Caco-2 (cell line): ENCODE measurements around the gene RAI1. TPM values are rescaled to one million over a fixed set of nuclear protein-coding genes. Genes with fewer than 3 reads are reported as not detected.
A peak's percentile ranks its signal among the peaks of the same experiment; 100 is the strongest.

Experiments
- BruUV-seq: library from RNA; stranded (reverse); fragments of 400-500 nt; replicated peaks from 2 replicates; lab custom pipeline; 2021; lab: Mats Ljungman, UMichigan
- CTCF ChIA-PET: fragments of 300-600 bp; sonication (Branson Sonifier 250); formaldehyde crosslinking; loops from one replicate; lab custom pipeline; 2022; ENCODE audit warnings: antibody characterized with exemption; lab: Charles Lee
- POLR2A ChIA-PET: fragments of 300-600 bp; sonication (Branson Sonifier 250); formaldehyde crosslinking; loops from one replicate; lab custom pipeline; 2022; ENCODE audit warnings: antibody characterized with exemption; lab: Charles Lee
- DNase-seq, 2 experiments: peaks; one replicate each; pipeline versions ENCODE4 v3.0.0 to v3.0.0-alpha.2; 2020 to 2022
- H3K27me3 ChIP-seq: replicated peaks from 2 replicates; pipeline ENCODE4 v1.6.0; 2011; ENCODE audit warnings: low read length; ENCODE audit not compliant: control insufficient read depth, insufficient read depth
- H3K36me3 ChIP-seq: 2 replicates; pipeline ENCODE4 v1.5.1; 2011; ENCODE audit warnings: low read length; ENCODE audit not compliant: control insufficient read depth, insufficient read depth
- H3K4me1 ChIP-seq: fragments of 250-450 bp; sonication (Bioruptor Pico); 2 replicates; pipeline ENCODE4 v1.5.1; 2020; ENCODE audit warnings: mild to moderate bottlenecking
- H3K4me3 ChIP-seq: 2 replicates; pipeline ENCODE4 v1.5.1; 2011; ENCODE audit warnings: low read depth, mild to moderate bottlenecking, control low read depth, low read length
- H3K9me3 ChIP-seq: fragments of 250-450 bp; sonication (Bioruptor Pico); 2 replicates; pipeline ENCODE4 v1.5.1; 2020; ENCODE audit warnings: mild to moderate bottlenecking, moderate library complexity
- H3K27ac Mint-ChIP-seq: one replicate; pipeline ENCODE4 v1.8.0; 2022; ENCODE audit warnings: mixed read lengths; ENCODE audit not compliant: unreplicated experiment
- H3K27me3 Mint-ChIP-seq: one replicate; pipeline ENCODE4 v1.8.0; 2022; ENCODE audit warnings: mixed read lengths; ENCODE audit not compliant: insufficient read depth, unreplicated experiment
- H3K36me3 Mint-ChIP-seq: one replicate; pipeline ENCODE4 v1.8.0; 2022; ENCODE audit warnings: mild to moderate bottlenecking, mixed read lengths; ENCODE audit not compliant: insufficient read depth, unreplicated experiment
- H3K4me1 Mint-ChIP-seq: one replicate; pipeline ENCODE4 v1.8.0; 2022; ENCODE audit warnings: low read depth, mixed read lengths; ENCODE audit not compliant: unreplicated experiment
- H3K4me3 Mint-ChIP-seq: one replicate; pipeline ENCODE4 v1.8.0; 2022; ENCODE audit warnings: mild to moderate bottlenecking, moderate library complexity, mixed read lengths; ENCODE audit not compliant: unreplicated experiment
- H3K9me3 Mint-ChIP-seq: one replicate; pipeline ENCODE4 v1.8.0; 2022; ENCODE audit warnings: mixed read lengths; ENCODE audit not compliant: unreplicated experiment
- CTCF ChIP-seq, 2 experiments: fragments of 200-600 bp in 1 of 2; IDR thresholded peaks; 1 replicate in 1 of 2; 2 replicates in 1 of 2; pipeline versions ENCODE4 v1.5.1 to v1.8.0; 2011 to 2022; ENCODE audit warnings: antibody characterized with exemption in 1 of 2, control low read depth in 1 of 2, inconsistent platforms in 1 of 2, low read depth in 1 of 2, low read length in 1 of 2, mild to moderate bottlenecking in 1 of 2, moderate library complexity in 1 of 2; ENCODE audit not compliant: insufficient read depth in 1 of 2, severe bottlenecking in 1 of 2, unreplicated experiment in 1 of 2
- intact Hi-C: fragments of 100-400 bp; cut with micrococcal nuclease; formaldehyde crosslinking; loops from one replicate; pipeline ENCODE4 v1.10.0; 2022; ENCODE audit not compliant: unreplicated experiment
- total RNA-seq: library from RNA; stranded (reverse); gene quantifications from 2 replicates; pipeline ENCODE4 v1.2.3, GENCODE V29; 2022

RAI1 gene
- total RNA-seq, 1 experiment from 2014 or later: 44.3 TPM

- H3K4me3 Mint-ChIP-seq: peak overlapping the region; percentile 62
- no TSS peak for BruUV-seq
- Histone ChIP-seq H3K36me3 (no peaks in the 10 kb centered on the region), H3K27me3 (no peaks in the 10 kb centered on the region), H3K4me3 (no peak overlapping the region), H3K9me3 (no peaks in the 10 kb centered on the region), H3K4me1 (peaks cover 9% of the 10 kb centered on the region; the same call in 1 of the 2 replicates)
- no peak for DNase-seq
- H3K27ac Mint-ChIP-seq: peak overlapping the region; percentile 69
- TF ChIP-seq CTCF (IDR thresholded peaks at IDR 0.05; ENCODE audit: insufficient read depth in 1 of 2, low read depth in 1 of 2, low read length in 1 of 2, severe bottlenecking in 1 of 2, unreplicated experiment in 1 of 2): no peak
- POLR2A ChIA-PET: no interaction called here
- no peaks in the 10 kb centered on the region for H3K4me1 Mint-ChIP-seq
- no peaks in the 10 kb centered on the region for H3K9me3 Mint-ChIP-seq
- intact Hi-C loops: no loop called here
- CTCF ChIA-PET: no interaction called here
- H3K36me3 Mint-ChIP-seq: peaks cover 20% of the 10 kb centered on the region
- no peaks in the 10 kb centered on the region for H3K27me3 Mint-ChIP-seq
Observed at GRCh38 chr17:17751489-17752088, 70.3 kb downstream of the RAI1 start.

- Mint-ChIP-seq H3K4me1 (no peaks in the 10 kb centered on the region), H3K27ac (peak overlapping the region; percentile 83), H3K27me3 (no peaks in the 10 kb centered on the region), H3K9me3 (no peaks in the 10 kb centered on the region), H3K4me3 (peak overlapping the region; percentile 62), H3K36me3 (peaks cover 24% of the 10 kb centered on the region)
- BruUV-seq: no TSS peak
- peak in 1 of 2 experiments; percentile 7 for TF ChIP-seq CTCF (IDR thresholded peaks at IDR 0.05; ENCODE audit: insufficient read depth in 1 of 2, low read depth in 1 of 2, low read length in 1 of 2, severe bottlenecking in 1 of 2, unreplicated experiment in 1 of 2)
- peaks cover 9% of the 10 kb centered on the region; the same call in 1 of the 2 replicates for H3K4me1 ChIP-seq
- intact Hi-C loops: no loop called here
- H3K4me3 ChIP-seq: peak overlapping the region; percentile 32
- no peaks in the 10 kb centered on the region for H3K27me3 ChIP-seq
- ChIA-PET CTCF (no interaction called here), POLR2A (no interaction called here)
- H3K36me3 ChIP-seq: no peaks in the 10 kb centered on the region
- peak; percentile 88 to 90 for DNase-seq
- no peaks in the 10 kb centered on the region for H3K9me3 ChIP-seq
Observed at GRCh38 chr17:17752089-17752820, 71.0 kb downstream of the RAI1 start.

GRCh38 chr17:17752821-17753321 is 71.6 kb downstream of the RAI1 start:
- Histone ChIP-seq H3K27me3 (no peaks in the 10 kb centered on the region), H3K4me3 (no peak overlapping the region), H3K4me1 (peaks cover 9% of the 10 kb centered on the region; the same call in 1 of the 2 replicates), H3K36me3 (no peaks in the 10 kb centered on the region), H3K9me3 (no peaks in the 10 kb centered on the region)
- ChIA-PET POLR2A (no interaction called here), CTCF (no interaction called here)
- H3K27ac Mint-ChIP-seq: peak overlapping the region; percentile 83
- TF ChIP-seq CTCF (IDR thresholded peaks at IDR 0.05; ENCODE audit: insufficient read depth in 1 of 2, low read depth in 1 of 2, low read length in 1 of 2, severe bottlenecking in 1 of 2, unreplicated experiment in 1 of 2): no peak
- H3K4me1 Mint-ChIP-seq: no peaks in the 10 kb centered on the region
- intact Hi-C loops: no loop called here
- no peak for DNase-seq
- peak overlapping the region; percentile 62 for H3K4me3 Mint-ChIP-seq
- H3K36me3 Mint-ChIP-seq: peaks cover 24% of the 10 kb centered on the region
- TSS peak; percentile 15 for BruUV-seq
- H3K27me3 Mint-ChIP-seq: no peaks in the 10 kb centered on the region
- no peaks in the 10 kb centered on the region for H3K9me3 Mint-ChIP-seq
